ENCODE data around the gene PAQR3.
A peak's percentile ranks its signal among the peaks of the same experiment; 100 is the strongest.

PAQR3 gene

GRCh38 chr4:78951862-78952472 lies 12.7 kb upstream of the PAQR3 start:
- Histone ChIP-seq H3K36me3 (ENCODE audit: control insufficient read depth in 1 of 2, insufficient read depth in 2 of 2, low read length in 2 of 2) (no peaks in the 10 kb centered on the region), H3K4me1 (ENCODE audit: control insufficient read depth in 1 of 2, insufficient read depth in 2 of 2, low read length in 2 of 2) (no peaks in the 10 kb centered on the region), H3K9me3 (ENCODE audit: control insufficient read depth in 1 of 2, low read length in 2 of 2) (no peaks in the 10 kb centered on the region), H3K27me3 (ENCODE audit: low read depth, low read length) (no peaks in the 10 kb centered on the region), H3K27ac (ENCODE audit: low read length) (no peak overlapping the region), H3K4me3 (ENCODE audit: low read depth in 1 of 2, low read length in 2 of 2) (no peak overlapping the region)

- no peak overlapping the region for H3K4me3 ChIP-seq (ENCODE audit: low read depth in 1 of 2, low read length in 2 of 2)
- H3K27ac ChIP-seq (ENCODE audit: low read length): no peak overlapping the region
- H3K27me3 ChIP-seq (ENCODE audit: low read depth, low read length): no peaks in the 10 kb centered on the region
- H3K9me3 ChIP-seq (ENCODE audit: control insufficient read depth in 1 of 2, low read length in 2 of 2): no peaks in the 10 kb centered on the region
- H3K36me3 ChIP-seq (ENCODE audit: control insufficient read depth in 1 of 2, insufficient read depth in 2 of 2, low read length in 2 of 2): no peaks in the 10 kb centered on the region
- no peaks in the 10 kb centered on the region for H3K4me1 ChIP-seq (ENCODE audit: control insufficient read depth in 1 of 2, insufficient read depth in 2 of 2, low read length in 2 of 2)
Measured at GRCh38 chr4:78949735-78950134, 10.5 kb upstream of the PAQR3 start.

DNA sequence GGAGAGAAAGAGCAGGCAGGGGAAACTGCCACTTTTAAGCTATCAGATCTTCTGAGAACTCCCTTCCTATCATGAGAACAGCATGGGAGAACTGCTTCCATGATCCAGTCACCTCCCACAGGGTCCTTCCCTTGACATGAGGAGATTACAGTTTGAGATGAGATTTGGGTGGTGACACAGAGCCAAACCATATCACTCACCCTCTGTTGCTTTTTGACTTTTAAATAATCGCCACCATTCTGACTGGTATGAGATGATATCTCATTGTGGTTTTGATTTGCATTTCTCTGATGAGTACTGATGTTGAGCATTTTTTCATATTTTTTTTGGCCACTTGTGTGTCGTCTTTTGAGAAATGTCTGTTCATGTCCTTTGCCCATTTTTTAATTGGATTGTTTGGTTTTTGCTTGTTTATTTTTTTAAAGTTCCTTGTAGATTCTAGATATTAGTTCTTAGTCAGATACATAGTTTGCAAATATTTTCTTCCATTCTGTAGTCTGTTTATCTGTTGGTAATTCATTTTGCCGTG lies 6.5 kb upstream of the PAQR3 start:
- Histone ChIP-seq H3K4me3 (ENCODE audit: low read depth in 1 of 2, low read length in 2 of 2) (no peak overlapping the region), H3K4me1 (ENCODE audit: control insufficient read depth in 1 of 2, insufficient read depth in 2 of 2, low read length in 2 of 2) (no peaks in the 10 kb centered on the region), H3K9me3 (ENCODE audit: control insufficient read depth in 1 of 2, low read length in 2 of 2) (no peaks in the 10 kb centered on the region), H3K27me3 (ENCODE audit: low read depth, low read length) (no peaks in the 10 kb centered on the region), H3K27ac (ENCODE audit: low read length) (no peak overlapping the region), H3K36me3 (ENCODE audit: control insufficient read depth in 1 of 2, insufficient read depth in 2 of 2, low read length in 2 of 2) (no peaks in the 10 kb centered on the region)

DNA sequence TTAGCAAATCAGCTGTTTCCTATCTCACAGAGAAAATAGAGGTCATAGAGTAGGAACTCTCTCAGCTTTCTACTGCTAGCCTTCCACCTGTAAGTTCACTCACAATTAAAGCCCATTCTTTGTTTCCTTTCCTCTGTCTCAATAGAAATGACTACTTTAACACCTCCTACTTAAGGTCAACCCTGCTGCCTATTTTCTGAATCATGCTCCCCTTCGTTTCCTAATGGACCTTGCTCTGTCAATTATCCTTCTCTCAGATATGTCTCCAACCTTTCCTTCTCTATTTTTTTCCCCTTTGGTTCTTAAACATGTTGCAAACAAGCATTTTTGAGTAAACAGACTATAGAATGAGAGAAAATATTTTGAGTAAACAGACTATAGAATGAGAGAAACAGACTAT lies 5.1 kb upstream of the PAQR3 start:
- Histone ChIP-seq H3K4me1 (ENCODE audit: control insufficient read depth in 1 of 2, insufficient read depth in 2 of 2, low read length in 2 of 2) (peaks cover 0 to 5% of the 10 kb centered on the region in 2 donors), H3K36me3 (ENCODE audit: control insufficient read depth in 1 of 2, insufficient read depth in 2 of 2, low read length in 2 of 2) (no peaks in the 10 kb centered on the region), H3K27me3 (ENCODE audit: low read depth, low read length) (no peaks in the 10 kb centered on the region), H3K27ac (ENCODE audit: low read length) (no peak overlapping the region), H3K9me3 (ENCODE audit: control insufficient read depth in 1 of 2, low read length in 2 of 2) (no peaks in the 10 kb centered on the region), H3K4me3 (ENCODE audit: low read depth in 1 of 2, low read length in 2 of 2) (no peak overlapping the region)

DNA sequence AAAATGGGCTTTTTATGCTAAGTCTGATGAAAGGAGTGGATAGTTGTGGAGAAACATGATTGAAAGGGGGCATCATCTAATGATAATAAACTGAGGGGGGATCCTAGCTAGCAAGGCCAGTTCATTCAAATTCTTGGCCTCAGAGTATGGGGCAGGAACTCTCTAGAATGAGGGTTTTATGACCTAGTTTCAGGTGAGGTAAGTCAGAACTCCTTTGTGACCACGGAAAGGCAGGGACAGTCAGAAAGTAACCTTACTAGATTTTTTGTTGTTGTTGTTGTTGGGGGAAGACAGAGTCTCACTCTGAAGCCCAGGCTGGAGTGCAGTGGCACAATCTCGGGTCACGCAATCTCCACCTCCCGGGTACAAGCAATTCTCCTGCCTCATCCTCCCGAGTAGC lies 1.5 kb upstream of the PAQR3 start:
- Histone ChIP-seq H3K27me3 (ENCODE audit: low read depth, low read length) (no peaks in the 10 kb centered on the region), H3K4me1 (ENCODE audit: control insufficient read depth in 1 of 2, insufficient read depth in 2 of 2, low read length in 2 of 2) (peaks cover 9 to 11% of the 10 kb centered on the region in 2 donors), H3K9me3 (ENCODE audit: control insufficient read depth in 1 of 2, low read length in 2 of 2) (no peaks in the 10 kb centered on the region), H3K36me3 (ENCODE audit: control insufficient read depth in 1 of 2, insufficient read depth in 2 of 2, low read length in 2 of 2) (no peaks in the 10 kb centered on the region), H3K27ac (ENCODE audit: low read length) (no peak overlapping the region), H3K4me3 (ENCODE audit: low read depth in 1 of 2, low read length in 2 of 2) (no peak overlapping the region)

DNA sequence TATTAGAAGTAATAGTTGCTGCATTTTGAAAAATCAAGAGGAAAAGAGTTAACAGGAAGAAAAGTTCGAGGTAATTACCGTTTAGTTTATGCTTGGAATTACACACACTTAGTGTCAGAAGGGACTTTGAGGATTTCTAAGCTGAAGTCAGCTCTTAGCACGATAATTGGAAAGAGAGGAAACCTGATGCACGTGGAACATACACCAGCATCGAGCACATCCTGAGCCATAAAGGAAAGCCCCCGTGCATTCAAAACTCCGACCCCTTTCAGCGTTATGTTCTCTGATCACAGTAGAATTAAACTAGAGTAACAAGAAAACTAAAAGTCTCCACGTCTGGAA lies 400 bp upstream of the PAQR3 start:
- H3K4me1 ChIP-seq (ENCODE audit: control insufficient read depth in 1 of 2, insufficient read depth in 2 of 2, low read length in 2 of 2): peaks cover 9 to 11% of the 10 kb centered on the region in 2 donors
- H3K27me3 ChIP-seq (ENCODE audit: low read depth, low read length): no peaks in the 10 kb centered on the region
- H3K36me3 ChIP-seq (ENCODE audit: control insufficient read depth in 1 of 2, insufficient read depth in 2 of 2, low read length in 2 of 2): no peaks in the 10 kb centered on the region
- H3K4me3 ChIP-seq (ENCODE audit: low read depth in 1 of 2, low read length in 2 of 2): peak overlapping the region; percentile 80 to 85
- H3K27ac ChIP-seq (ENCODE audit: low read length): peak overlapping the region; percentile 66
- H3K9me3 ChIP-seq (ENCODE audit: control insufficient read depth in 1 of 2, low read length in 2 of 2): no peaks in the 10 kb centered on the region

- Histone ChIP-seq H3K4me3 (ENCODE audit: low read depth in 1 of 2, low read length in 2 of 2) (peak overlapping the region; percentile 74 to 80), H3K27ac (ENCODE audit: low read length) (no peak overlapping the region), H3K9me3 (ENCODE audit: control insufficient read depth in 1 of 2, low read length in 2 of 2) (no peaks in the 10 kb centered on the region), H3K36me3 (ENCODE audit: control insufficient read depth in 1 of 2, insufficient read depth in 2 of 2, low read length in 2 of 2) (no peaks in the 10 kb centered on the region), H3K4me1 (ENCODE audit: control insufficient read depth in 1 of 2, insufficient read depth in 2 of 2, low read length in 2 of 2) (peaks cover 9 to 11% of the 10 kb centered on the region in 2 donors), H3K27me3 (ENCODE audit: low read depth, low read length) (no peaks in the 10 kb centered on the region)
Measured at GRCh38 chr4:78938474-78938867, 767 bp downstream of the PAQR3 start.

DNA sequence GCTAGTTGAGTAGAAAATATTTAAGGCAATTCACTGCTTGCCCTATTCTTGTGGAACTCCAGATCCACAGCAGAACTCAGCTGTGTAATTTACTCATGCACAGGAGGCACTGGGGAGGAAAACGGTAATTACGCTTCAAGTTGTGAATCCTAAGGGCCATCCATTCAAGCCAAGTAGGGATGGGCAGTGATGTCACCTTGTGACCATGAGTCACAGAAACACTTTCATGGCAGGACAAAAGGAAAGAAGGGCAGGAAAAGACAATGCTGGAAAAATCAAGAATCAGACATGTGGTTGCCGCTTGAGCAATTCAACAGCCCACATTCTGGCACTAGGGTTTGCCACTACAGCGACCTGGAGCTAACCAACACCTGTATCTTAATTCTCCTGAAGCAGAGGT lies 1.4 kb downstream of the PAQR3 start:
- Histone ChIP-seq H3K27me3 (ENCODE audit: low read depth, low read length) (no peaks in the 10 kb centered on the region), H3K4me1 (ENCODE audit: control insufficient read depth in 1 of 2, insufficient read depth in 2 of 2, low read length in 2 of 2) (peaks cover 9 to 11% of the 10 kb centered on the region in 2 donors), H3K9me3 (ENCODE audit: control insufficient read depth in 1 of 2, low read length in 2 of 2) (no peaks in the 10 kb centered on the region), H3K4me3 (ENCODE audit: low read depth in 1 of 2, low read length in 2 of 2) (peak overlapping the region; percentile 74 to 80), H3K27ac (ENCODE audit: low read length) (no peak overlapping the region), H3K36me3 (ENCODE audit: control insufficient read depth in 1 of 2, insufficient read depth in 2 of 2, low read length in 2 of 2) (no peaks in the 10 kb centered on the region)

- Histone ChIP-seq H3K4me1 (ENCODE audit: control insufficient read depth in 1 of 2, insufficient read depth in 2 of 2, low read length in 2 of 2) (peaks cover 9 to 11% of the 10 kb centered on the region in 2 donors), H3K4me3 (ENCODE audit: low read depth in 1 of 2, low read length in 2 of 2) (no peak overlapping the region), H3K36me3 (ENCODE audit: control insufficient read depth in 1 of 2, insufficient read depth in 2 of 2, low read length in 2 of 2) (no peaks in the 10 kb centered on the region), H3K27me3 (ENCODE audit: low read depth, low read length) (no peaks in the 10 kb centered on the region), H3K27ac (ENCODE audit: low read length) (no peak overlapping the region), H3K9me3 (ENCODE audit: control insufficient read depth in 1 of 2, low read length in 2 of 2) (no peaks in the 10 kb centered on the region)
Measured at GRCh38 chr4:78936989-78937388, 2.2 kb downstream of the PAQR3 start.

GRCh38 chr4:78930016-78930629 lies 9.1 kb downstream of the PAQR3 start:
- H3K4me1 ChIP-seq (ENCODE audit: control insufficient read depth in 1 of 2, insufficient read depth in 2 of 2, low read length in 2 of 2): no peaks in the 10 kb centered on the region
- no peaks in the 10 kb centered on the region for H3K27me3 ChIP-seq (ENCODE audit: low read depth, low read length)
- no peak overlapping the region for H3K27ac ChIP-seq (ENCODE audit: low read length)
- no peak overlapping the region for H3K4me3 ChIP-seq (ENCODE audit: low read depth in 1 of 2, low read length in 2 of 2)
- peaks cover 5 to 32% of the 10 kb centered on the region in 2 donors for H3K36me3 ChIP-seq (ENCODE audit: control insufficient read depth in 1 of 2, insufficient read depth in 2 of 2, low read length in 2 of 2)
- no peaks in the 10 kb centered on the region for H3K9me3 ChIP-seq (ENCODE audit: control insufficient read depth in 1 of 2, low read length in 2 of 2)

DNA sequence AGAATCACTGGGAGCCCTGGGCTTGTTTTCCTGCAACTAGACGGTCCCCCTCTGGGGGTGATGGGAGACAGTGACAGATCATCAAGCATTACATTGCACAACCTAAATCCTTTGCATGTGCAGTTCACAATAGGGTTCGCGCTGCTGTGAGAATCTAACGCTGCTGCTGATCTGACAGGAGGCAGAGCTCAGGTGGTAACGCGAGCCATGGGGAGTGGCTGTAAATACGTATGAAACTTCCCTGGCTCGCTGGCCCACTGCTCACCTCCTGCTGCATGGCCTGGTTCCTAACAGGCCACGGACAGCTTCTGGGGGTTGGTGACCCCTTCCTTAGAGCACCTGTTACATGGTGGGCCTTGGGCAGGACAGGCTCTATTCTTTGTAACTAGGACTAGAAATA lies 10.4 kb downstream of the PAQR3 start:
- peaks cover 8 to 41% of the 10 kb centered on the region in 2 donors for H3K36me3 ChIP-seq (ENCODE audit: control insufficient read depth in 1 of 2, insufficient read depth in 2 of 2, low read length in 2 of 2)
- no peak overlapping the region for H3K27ac ChIP-seq (ENCODE audit: low read length)
- H3K9me3 ChIP-seq (ENCODE audit: control insufficient read depth in 1 of 2, low read length in 2 of 2): no peaks in the 10 kb centered on the region
- H3K27me3 ChIP-seq (ENCODE audit: low read depth, low read length): no peaks in the 10 kb centered on the region
- H3K4me3 ChIP-seq (ENCODE audit: low read depth in 1 of 2, low read length in 2 of 2): no peak overlapping the region
- H3K4me1 ChIP-seq (ENCODE audit: control insufficient read depth in 1 of 2, insufficient read depth in 2 of 2, low read length in 2 of 2): peaks cover 0 to 3% of the 10 kb centered on the region in 2 donors

DNA sequence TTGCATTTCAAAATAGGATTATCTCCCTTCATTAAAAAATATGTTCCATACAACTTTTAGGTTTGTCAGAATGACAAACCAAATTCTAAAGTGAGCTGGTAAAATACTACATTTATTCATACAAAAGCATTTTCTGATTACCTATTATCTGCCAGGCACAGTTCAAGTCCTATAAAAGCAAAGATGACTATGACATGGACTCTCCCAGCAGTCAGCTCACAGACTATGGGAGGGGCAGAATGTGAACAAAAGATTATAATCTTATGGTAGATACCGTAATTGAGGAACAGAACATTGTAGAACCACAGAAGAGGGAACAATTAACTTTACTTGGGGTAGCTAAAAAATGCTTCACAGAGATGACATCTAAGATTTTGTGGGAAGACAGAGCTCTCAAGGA lies 12.4 kb downstream of the PAQR3 start:
- no peaks in the 10 kb centered on the region for H3K9me3 ChIP-seq (ENCODE audit: control insufficient read depth in 1 of 2, low read length in 2 of 2)
- H3K27me3 ChIP-seq (ENCODE audit: low read depth, low read length): no peaks in the 10 kb centered on the region
- H3K36me3 ChIP-seq (ENCODE audit: control insufficient read depth in 1 of 2, insufficient read depth in 2 of 2, low read length in 2 of 2): peaks cover 17 to 46% of the 10 kb centered on the region in 2 donors
- peaks cover 0 to 4% of the 10 kb centered on the region in 2 donors for H3K4me1 ChIP-seq (ENCODE audit: control insufficient read depth in 1 of 2, insufficient read depth in 2 of 2, low read length in 2 of 2)
- H3K27ac ChIP-seq (ENCODE audit: low read length): no peak overlapping the region
- H3K4me3 ChIP-seq (ENCODE audit: low read depth in 1 of 2, low read length in 2 of 2): no peak overlapping the region
